GM19452 (cell line): ENCODE data around the gene IFNA16.
"Not testable (repeated sequence)": the region's sequence is repeated elsewhere in the genome, so short reads cannot be mapped to it uniquely, and the experiment has no call there.

Experiments used
- ATAC-seq: cut with Tn5 transposase; IDR thresholded peaks from one replicate; pipeline ENCODE4 v1.9.1; 2021; ENCODE audit not compliant: unreplicated experiment

The IFNA16 gene

DNA sequence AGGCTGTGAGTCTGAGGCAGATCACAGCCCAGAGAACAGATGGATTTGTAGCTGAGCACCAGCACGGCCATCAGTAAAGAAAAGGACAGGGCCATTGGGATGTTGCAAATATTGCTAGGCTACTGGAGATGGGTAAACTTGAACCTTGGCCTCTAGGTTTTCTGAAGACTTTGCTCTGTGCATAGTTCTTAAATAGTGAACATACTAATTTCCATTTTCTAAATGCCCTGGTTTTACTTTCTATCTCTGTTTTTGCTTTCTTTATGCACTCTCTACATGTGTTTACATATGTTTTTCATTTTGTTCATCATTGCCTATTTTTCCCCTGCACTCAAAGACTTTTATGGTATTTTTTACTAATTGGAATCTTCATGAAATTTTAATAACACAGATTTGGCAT, at the start of gene IFNA16:
IFNA16 (minus strand) TSS at position 101 of the 400 bp plus-strand sequence; CDS start at position 95, 6 bp downstream.
- ATAC-seq: not testable (repeated sequence)

DNA sequence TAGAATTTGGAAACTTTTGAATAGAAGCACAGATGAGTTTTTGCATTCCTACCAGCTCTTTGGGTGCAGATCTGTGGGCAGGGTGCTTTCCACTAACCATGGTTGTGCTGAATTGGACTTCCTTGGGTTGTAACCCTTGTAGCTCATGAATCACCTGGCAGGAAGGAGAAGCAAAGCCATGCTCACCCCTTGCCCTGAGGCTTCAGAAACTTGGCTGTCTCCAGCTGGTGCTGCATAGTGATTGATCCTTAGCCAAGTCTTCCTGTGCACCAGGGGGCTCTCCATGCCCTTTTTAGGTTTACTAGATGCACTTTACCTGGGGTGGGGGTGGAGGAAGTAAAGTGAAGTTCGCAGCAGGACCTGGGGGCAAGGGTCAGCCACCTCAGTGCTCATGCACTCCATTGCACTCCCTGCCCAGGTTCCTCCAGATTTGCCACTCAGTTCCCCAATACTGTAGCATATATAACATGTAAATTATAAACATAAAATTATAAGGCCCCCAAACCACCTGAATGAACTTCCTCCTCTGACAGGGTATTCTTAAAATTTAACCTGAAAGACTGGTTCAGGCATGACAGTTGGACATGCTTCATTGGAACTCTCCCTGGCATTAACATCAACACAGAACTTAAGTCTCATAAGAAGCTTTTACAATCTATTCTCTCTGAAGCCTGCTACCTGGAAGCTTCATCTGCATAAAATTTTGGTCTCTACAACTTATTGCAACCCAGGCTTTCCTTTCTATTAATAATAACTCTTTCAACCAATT, 48.5 kb upstream of the IFNA16 start:
- ATAC-seq: no peak

DNA sequence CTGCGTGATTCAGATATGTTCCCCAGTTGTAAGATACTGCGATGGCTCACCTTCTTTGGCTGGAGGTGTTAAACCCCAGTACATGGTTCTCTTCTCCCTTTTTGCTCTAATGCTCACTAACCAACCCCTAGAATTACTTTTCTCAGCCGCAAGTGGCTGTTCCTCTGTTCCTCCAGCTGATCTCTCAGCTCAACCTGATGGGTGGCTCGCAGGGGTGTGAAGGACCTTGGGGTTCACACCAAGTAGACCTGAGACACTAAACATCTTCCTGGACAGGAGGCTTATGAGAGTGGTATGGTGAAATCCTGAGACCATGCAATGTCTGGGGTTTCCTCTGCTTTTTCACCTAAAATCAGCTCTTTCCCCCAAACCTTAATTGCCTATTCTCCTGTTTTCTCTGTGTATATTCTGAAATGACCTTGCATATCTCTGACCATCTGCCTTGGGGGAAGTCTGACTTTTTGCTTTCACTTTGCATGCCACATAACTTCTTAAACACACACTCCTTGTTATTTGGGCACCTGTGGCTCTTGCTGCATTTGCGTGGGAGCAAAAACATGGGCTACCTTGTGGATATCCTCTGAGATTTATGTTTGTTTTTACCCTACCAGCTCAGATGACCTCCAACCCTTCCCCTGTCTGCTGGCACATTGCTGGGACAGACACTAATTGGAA, 38.6 kb upstream of the IFNA16 start:
- no peak for ATAC-seq

DNA sequence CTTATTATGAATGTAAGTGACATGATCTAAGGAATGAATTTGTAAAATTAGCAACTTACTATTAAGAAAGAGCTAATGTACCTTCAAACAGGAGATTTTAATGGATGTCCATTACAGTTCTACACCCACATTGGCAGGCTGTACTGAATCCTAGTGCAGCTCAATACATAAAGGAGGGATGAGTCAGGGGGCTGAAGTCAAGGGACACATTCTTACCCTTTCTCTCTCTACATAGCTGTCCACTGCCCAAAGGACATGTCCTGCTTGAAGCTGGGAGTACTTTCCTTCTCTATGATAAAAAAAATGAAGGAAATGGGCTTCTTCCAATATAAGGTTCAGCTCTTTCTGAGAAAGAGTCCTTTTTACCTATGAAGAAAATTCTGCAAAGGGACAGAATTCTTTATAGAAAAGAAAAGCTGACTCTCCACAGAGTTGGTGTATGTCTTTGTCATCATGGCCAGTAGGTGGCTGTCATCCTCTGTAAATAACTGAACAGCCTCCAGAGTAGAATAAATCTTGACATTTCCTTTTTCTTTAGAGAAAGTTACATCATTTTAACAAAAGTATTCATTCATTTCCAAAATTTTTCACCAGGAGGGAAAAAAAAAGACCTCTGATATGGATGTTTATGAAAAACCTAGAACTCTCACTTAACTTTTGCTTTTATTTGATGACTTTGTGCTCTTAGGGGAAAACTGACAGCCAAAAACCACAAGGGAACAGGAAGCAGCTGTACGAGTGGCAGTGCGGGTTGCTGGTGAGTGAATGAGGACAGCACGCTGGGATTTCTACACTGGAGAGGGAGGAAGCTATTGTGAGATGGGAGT, 35.8 kb upstream of the IFNA16 start:
- peak; percentile 81 for ATAC-seq

DNA sequence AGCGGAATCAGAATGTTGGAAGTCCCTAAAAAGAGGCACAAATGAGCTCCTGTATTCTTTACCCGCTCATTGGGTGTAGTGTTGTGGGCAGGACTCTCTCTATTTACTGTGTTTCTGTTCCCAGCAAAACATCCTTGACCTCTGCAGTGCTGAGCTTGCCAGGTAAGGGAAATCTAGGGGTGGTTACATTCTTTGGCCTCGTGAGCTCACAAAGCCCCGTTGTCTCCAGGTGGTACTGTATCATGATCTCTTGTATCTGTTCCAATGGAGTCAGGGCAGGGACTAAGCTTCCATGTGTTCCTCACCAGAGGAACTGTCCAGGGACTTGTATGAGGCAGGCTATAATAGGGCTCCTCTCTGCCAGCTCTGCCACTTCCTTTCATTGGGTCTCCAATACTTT, 34.5 kb upstream of the IFNA16 start:
- ATAC-seq: no peak

DNA sequence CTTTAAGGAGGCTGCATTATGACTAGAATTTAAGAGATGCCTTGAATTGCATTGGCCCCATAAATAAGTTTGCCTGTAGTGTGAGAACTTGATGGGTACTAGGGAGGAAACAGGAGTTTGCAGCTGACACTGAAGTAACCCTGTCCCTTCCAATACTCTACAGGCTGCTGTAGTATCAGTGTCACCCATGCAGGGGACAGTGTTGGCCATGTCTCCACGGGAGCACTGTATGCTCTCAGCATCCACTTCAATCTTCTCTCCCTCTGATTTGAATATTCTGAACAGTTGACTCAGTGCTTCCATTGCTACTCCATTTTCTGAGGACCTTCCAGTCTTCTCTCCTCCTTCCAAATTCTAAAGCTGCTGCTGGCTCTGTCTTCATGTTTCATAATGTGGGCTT, 34.1 kb upstream of the IFNA16 start:
- no peak for ATAC-seq

DNA sequence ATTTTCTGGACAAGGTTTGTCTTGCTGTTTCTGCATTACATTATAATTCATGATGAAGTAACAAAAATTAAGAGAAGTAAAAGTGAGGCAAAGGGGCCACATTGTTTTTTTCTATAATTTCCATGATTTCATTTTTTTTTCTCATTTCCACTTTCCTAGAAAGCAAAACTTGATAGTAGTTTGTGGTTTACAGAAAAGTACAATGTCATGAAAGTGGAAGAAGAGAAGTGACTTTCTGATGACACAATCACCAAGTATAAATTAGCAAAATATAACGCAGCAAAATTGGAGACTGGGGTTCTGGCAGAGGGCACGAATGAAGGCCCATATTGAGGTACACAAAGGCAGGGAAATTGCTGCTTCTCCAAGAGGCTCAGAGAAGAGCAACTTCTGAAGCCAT, 27.7 kb upstream of the IFNA16 start:
- ATAC-seq: no peak

DNA sequence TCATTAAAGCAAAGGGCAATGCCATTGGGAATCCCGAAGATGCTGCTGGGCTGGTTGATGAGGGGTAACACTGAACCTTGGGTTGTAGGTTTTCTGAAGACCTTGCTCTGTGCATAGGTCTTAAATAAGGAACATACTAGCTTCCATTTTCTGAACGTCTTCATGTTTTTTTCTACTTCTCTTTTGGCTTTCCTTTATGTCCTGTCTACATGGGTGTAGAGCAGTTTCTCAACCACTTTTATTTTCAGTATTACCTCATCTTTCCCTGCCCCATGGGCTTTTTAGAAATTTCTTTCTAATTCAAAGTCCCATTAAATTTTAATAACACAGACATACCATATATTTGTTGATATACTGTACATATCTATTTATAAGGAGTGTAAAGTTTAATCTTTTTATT, 22.8 kb upstream of the IFNA16 start, which contains the start of gene IFNA14:
IFNA14 (minus strand) TSS at position 95 of the 400 bp plus-strand sequence; CDS start at position 25, 70 bp downstream.
- ATAC-seq: no peak

DNA sequence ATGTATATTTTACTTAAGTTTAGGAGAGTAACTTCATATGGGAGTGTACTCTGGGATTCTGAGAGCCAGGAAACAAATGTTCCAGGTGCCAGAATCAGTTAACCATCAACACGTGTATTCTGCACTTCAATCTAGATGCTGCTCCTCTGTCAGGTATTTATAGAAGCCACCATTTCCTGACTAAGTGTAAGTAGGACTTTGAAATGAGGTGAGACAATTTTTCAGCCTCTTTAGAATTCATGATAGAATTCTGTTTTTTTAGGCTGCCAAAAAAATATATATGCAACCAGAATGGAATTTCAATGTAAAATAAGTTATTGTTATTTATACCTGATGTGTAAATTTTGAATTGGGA, 19.2 kb upstream of the IFNA16 start:
- peak; percentile 22 for ATAC-seq

DNA sequence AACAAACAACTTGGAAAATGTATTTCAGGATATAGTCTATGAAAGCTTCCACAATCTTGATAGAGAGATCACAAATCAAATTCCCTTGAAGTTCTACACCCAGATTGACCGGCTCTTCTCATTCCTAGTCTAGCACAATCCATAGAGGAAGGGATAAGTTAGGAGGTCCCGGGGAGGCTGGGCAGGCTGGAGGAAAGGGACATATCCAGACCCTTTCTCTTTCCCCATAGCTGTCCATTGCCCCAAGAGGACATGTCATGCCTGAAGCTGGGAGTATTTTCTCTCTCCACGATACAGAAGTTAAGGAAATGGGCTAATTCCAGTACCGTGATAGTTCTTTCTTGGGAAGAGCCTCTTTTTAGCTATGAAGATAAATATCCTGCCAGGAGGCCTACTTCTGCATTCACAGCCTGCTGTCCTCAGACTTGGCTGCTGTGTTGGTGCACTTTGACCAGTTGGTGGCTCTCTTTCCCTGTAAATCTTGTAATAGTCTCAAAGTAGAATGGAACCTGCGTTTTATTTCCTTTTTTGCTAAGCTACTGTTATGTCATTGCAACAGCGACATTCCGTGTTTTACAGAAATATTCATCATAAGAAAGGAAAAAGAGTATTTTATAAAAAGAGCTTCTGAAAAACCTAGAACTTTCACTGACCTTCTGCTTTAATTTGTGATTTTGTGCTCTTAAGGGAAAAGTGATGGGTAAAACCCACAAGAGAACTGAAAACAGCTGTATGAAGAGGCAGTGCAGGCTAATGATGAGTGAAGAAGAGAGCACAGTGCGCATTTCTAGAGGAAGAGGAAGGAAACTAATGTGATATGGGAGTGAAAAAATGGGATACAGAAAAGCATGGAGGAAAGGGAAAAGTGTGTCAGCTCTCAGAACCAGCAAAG, 18.6 kb upstream of the IFNA16 start:
- ATAC-seq: peak; percentile 80

DNA sequence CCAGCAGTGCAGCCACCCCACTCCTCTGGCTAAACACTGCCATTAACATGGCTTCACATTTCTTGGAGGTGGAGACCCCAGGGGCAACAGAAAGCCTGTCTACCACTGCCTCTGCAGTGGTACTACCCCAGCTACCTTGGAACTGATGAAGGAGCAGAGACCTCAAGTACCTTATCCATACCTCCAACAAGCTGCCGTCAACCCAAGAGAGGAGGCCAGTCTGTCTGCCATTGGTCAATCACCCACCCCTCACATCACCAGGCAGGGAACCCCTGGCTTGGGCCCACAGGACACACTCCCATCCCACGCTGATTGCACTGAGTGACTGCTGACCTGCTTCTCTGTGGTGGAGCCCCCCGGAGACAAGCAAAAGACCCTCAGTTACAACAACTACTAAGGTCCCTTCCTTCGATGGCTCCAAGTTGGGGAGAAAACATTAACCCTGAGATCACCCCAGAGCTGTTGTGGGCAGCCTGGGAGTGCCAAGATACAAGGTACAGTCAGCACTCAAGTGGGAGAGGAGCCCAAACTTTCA, 17.1 kb upstream of the IFNA16 start:
- ATAC-seq: no peak

DNA sequence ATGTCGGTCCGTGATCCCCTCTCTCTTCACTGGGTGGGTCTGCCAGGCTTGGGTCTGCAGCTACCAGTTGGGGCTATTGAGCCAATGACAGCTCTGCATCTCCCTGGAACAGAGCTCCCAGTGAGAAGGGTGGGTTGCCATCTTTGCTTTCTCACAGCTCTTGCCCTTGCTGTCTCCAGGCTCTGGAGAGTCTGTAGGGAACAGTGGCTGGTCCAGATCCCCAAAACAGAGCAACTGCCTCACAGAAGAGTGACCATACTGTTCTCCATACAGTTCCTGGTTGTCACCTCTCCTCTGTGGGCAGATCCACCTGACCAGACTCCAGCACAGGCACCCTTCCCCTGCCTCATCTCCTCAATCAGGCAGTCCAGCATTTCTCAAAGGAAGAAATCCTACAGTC, 16.1 kb upstream of the IFNA16 start:
- ATAC-seq: no peak

DNA sequence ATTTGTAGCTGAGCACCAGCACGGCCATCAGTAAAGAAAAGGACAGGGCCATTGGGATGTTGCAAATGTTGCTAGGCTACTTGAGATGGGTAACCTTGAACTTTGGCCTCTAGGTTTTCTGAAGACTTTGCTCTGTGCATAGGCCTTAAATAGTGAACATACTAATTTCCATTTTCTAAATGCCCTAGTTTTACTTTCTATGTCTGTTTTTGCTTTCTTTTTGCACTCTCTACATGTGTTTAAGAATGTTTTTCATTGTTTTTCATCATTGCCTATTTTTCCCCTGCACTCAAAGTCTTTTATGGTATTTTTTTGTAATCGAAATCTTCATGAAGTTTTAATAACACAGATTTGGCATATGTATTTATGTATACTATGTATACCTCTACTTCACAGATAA, 11.0 kb upstream of the IFNA16 start, which contains the start of gene IFNA17:
IFNA17 (minus strand) TSS at position 101 of the 400 bp plus-strand sequence; CDS start at position 52, 49 bp downstream.
- ATAC-seq: no peak

DNA sequence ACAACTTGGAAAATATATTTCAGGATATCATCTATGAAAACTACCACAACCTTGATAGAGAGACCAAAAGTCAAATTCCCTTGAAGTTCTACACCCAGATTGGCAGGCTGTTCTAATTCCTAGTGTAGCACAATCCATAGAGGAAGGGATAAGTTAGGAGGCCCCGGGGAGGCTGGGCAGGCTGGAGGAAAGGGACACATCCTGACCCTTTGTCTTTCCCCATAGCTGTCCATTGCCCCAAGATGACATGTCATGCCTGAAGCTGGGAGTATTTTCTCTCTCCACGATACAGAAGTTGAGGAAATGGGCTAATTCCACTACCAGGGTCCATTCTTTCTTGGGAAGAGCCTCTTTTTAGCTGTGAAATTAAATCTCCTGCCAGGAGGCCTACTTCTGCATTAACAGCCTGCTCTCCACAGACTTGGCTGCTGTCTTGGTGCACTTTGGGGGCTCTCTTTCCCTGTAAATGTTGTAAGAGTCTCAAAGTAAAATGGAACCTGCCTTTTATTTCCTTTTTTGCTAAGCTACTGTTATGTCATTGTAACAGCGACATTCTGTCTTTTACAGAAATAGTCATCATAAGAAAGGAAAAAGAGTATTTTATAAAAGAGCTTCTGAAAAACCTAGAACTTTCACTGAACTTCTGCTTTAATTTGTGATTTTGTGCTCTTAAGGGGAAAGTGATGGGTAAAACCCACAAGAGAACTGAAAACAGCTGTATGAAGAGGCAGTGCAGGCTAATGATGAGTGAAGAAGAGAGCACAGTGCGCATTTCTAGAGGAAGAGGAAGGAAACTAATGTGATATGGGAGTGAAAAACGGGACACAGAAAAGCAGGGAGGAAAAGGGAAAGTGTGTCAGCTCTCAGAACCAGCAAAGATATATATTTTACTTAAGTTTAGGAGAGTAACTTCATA, 3.4 kb downstream of the IFNA16 start:
- peak; percentile 71 for ATAC-seq

DNA sequence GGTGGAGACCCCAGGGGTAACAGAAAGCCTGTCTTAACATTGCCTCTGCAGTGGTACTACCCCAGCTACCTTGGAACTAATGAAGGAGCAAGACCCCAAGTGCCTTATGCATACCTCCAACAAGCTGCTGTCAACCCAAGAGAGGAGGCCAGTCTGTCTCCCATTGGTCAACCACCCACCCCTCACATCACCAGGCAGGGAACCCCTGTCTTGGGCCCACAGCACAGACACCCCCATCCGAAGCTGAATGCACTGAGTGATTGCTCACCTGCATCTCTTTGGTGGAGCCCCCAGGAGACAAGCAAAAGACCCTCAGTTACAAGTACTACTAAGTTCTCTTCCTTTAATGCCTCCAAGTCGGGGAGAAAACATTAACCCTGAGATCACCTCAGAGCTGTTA, 5.0 kb downstream of the IFNA16 start:
- not testable (repeated sequence) for ATAC-seq

DNA sequence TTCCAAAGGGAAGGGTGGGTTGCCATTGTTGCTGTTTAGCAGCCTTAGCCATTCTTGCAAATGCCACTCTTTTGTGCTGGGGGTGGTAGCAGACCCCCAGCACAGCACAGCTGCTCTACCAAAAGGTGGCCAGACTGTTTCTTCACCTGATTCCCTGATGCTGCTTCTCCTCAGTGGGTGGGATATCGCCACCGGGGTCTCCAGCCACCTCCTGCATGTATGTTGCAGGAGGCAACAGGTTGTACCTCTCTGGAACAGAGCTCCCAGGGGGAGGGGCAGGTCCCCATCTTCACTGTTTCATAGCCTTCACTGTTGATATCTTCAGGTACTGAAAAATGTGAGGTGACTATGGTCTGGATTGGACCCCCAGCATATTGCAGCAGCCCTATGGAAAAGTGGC, 6.3 kb downstream of the IFNA16 start:
- not testable (repeated sequence) for ATAC-seq

DNA sequence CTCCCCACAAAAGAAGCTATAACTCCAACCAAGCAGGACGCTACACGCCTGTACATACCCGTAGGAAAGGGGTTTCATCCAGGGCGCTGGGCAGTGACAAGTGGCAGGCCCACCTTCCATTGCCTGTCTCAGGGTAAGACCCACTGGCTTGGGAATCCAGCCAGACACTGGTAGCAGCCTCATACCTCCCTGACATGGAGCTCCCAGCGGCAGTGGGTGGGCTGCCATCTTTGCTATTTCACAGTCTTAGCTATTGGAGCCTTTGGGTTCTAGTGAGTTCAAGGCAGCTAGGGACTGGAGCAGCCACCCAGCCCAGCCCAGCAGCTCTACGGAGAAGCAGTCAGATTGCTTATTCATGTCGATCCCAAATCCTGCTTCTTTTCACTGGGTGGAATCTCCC, 6.8 kb downstream of the IFNA16 start:
- no peak for ATAC-seq

DNA sequence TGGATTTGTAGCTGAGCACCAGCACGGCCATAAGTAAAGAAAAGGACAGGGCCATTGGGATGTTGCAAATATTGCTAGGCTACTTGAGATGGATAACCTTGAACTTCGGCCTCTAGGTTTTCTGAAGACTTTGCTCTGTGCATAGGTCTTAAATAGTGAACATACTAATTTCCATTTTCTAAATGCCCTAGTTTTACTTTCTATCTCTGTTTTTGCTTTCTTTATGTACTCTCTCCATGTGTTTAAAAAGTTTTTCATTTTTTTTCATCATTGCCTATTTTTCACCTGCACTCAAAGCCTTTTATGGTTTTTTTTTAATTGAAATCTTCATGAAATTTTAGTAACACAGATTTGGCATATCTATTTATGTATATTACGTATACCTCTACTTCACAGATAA, 10.1 kb downstream of the IFNA16 start, which contains the start of gene IFNA10:
IFNA10 (minus strand) TSS at position 101 of the 400 bp plus-strand sequence; CDS start at position 55, 46 bp downstream.
- not testable (repeated sequence) for ATAC-seq

DNA sequence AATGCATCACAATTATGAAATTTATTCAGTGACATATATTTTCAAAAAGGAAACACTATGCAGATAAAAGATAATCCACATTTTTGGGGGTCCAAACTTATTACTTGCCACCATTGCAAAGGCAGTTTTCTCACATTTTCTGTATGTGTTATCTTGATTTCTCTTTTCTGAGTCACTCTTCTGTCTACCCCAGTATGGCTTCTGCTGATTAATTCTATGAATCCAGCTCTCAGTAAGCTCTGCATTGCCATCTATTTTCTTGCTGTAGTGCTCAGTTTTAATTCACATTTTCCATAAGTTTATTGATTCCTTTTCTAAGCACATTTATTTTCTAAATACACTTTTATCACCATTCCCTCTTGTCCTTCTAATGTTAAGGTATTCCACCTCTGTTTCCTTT, 11.9 kb downstream of the IFNA16 start:
- no peak for ATAC-seq
